Measurements from ENCODE around the gene TFEB.

The TFEB gene

DNA sequence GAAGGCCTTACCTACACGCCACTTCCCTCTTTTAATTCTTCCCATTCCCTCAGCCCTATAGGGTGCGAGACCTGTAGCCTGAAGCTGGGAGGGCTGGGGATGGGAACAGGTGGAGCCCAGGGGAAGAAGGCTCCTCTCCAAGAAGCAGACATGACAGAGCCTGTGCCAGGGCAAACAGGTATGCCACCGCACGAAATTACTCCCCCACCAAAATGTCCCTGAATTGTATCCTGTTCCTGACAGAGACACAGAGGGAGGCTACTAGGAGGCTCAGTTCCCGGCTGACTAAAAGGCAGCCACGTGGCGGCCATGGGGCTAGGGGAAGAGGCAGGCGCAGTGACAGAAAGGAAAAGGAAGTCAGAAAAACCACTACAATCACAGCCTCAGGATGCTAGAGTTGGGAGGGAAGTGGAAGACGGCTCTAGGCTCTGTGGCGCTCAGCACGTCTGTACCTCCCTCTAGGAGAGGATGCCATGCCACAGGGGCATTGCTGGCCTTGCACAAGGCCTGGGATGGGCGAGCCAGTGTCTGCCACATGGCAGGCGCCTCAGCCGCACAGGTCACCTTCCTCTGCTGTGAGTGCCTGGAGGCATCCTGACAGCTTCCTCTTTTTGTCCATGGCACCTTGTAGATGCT lies 27.7 kb downstream of the TFEB start:
- peak in 1 of 2 donors; percentile 19 for DNase-seq (ENCODE audit: low read depth in 1 of 2, low spot score in 1 of 2)

DNA sequence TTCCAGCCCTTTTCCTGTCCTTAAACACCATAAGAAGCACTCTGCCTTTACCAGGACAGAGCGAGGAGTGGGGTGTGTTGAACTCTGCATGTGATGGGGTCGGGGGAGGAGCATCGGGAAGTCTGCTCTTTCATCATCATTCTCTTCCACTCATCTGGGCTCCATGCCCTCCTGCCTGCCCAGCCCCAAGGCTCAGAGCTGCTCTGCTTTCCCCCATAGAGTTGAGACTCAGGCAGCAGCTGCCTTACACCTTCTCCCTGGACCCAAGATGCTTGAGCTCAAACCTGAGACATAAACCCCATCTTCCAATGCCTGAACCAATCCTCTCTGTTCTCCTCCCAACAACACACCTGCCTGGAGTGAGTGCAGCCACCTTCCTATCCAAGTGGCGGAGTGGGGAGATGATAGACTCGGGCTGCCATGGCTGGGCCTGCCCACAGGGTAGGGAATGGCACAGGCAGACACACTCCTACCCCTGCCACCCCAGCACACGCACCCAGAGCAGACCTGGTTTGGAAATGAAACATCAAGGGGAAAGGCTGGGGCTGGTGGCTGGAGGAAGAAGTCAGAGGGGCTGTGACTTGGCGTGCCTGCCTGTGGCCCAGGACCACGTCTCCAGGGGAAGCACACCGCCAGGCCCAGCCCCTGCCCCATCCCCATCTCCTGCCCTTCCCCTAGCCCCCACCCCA lies 28.4 kb downstream of the TFEB start:
- DNase-seq (ENCODE audit: low read depth in 1 of 2, low spot score in 1 of 2) = peak in 1 of 2 donors; percentile 12

- DNase-seq (ENCODE audit: low read depth in 1 of 2, low spot score in 1 of 2) = peak; percentile 35 to 68
These were observed 29.2 kb downstream of the TFEB start for GRCh38 chr6:41705996-41706835.

DNA sequence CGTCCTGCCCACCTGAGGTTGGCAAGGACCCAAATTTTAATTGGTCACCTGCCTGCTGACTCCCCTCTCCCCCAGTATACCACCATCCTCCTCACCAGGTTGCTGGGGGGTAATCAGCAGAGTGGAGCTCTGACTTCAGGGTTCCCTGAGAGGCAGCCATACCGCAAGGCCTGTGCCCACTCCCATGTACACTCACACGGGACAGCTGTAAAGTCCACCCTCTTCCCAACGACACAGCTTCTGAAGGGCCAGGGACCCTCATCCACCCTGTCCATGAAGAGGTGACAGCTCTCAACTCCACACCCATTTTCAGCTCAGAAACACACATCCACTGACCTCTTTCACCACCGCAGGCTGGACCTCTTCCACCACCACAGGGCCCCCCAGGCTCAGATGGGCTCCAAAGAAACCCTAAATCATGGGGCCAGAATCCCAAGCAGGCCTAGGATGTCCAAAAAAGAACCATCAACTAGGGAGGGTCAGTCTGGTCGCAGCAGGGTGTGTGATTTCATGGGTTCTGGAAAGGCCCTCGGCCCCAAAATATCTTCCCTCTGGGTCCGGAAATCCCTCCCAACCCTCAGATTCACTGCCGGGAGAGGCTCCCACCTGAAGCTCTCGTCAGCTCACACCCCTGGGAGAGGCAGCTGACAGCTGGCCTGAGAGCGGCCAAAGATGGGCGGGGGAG lies 30.0 kb downstream of the TFEB start:
- no peak for DNase-seq (ENCODE audit: low read depth in 1 of 2, low spot score in 1 of 2)

DNA sequence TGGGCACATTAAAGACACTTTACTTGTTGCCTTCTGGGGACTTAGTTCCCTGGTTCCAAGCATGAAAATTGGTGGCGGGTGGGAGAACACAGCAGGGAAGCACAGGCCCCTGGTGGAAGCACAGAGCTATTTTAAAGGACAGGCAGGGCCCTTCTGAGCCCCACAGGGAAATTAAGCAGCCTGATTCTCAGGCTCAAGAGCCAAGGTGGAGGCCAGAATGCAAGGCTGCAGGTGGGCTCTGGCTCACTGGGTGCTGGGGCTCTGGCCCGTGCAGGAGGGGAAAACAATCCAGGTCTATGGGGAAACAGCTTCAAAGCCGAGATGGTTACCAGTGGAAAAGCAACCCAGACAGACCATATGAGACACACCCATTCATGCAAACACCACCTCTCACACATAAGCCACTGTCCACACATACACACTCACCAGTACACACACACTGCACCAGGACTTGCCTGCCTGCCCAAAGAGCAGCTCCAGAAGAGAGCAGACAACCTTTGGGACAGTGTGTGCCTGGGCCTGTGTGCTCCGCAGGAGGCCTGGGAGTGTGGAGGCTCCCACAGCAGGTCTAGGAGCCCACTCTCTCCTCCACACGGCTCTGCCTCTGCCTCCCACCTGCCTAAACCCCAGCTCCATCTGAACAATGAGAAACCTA lies 30.6 kb downstream of the TFEB start:
- DNase-seq (ENCODE audit: low read depth in 1 of 2, low spot score in 1 of 2) = no peak

- no peak for DNase-seq (ENCODE audit: low read depth in 1 of 2, low spot score in 1 of 2)
These were observed 31.4 kb downstream of the TFEB start for GRCh38 chr6:41704028-41704427.

DNA sequence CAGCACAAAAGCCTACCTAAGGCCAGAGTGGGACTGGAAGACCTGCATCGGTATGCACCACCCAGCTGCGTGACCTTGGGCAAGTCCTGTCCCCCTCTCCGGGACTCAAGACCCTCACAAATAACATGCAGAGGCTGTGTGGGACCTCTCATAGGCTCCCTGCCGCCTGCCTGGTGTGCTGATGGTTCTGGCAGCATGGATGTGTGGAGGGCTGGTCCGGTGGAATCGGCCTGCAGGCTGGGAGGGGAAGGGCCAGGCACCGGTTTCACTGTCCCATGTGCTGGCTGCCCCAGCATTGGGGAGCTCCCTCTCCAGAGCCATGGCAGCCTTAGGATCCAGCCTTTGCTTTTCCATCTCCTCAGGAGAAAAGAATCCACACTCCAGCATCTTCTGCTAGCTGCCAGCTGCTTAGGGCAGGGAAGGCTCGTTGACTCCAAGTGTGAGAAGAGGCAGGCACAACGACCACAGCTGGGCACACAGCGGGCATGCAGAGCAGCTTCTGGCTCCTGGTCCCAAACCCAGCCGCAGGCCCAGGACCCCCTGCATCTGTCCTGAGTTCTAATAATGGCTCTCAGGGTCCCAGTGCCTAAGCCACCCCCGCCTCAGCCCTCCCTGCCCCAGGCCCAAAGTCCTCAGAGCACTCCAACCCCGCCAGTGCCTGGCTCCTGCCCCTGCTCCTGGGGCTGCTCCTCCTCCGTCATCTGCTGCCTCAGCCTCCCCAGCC lies 32.5 kb downstream of the TFEB start:
- DNase-seq (ENCODE audit: low read depth in 1 of 2, low spot score in 1 of 2) = no peak

DNA sequence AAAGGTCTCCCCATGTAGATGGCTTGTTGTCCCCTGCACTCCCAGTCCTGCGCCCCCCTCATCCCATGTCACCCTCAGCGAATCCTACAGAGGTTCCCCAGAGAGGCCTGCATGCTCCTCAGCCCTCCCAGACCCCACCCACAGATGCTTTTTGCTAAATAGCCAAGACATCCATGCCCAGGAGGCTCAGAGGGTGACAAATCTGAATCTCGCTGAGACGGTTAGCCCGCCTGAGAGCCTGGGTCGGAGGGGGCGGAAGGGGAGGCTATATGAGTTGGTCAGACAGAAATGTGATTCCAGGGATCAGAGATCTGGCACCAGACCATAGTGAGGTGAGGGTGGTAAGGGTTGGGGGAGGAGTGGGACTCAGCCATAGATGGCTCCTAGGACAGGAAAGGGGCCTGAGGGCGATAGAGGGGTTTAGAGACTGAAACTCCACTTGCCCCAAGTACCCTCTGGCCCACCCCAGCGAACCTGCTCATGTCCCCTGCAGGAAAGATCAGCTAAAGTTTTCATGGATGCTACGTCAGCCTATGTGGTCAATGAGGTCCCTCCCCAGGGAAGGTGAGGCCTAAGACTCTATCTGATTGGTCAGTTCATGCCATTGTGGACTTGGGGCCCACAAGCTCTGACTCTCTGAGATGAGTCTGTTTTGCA lies 33.2 kb downstream of the TFEB start:
- no peak for DNase-seq (ENCODE audit: low read depth in 1 of 2, low spot score in 1 of 2)

DNA sequence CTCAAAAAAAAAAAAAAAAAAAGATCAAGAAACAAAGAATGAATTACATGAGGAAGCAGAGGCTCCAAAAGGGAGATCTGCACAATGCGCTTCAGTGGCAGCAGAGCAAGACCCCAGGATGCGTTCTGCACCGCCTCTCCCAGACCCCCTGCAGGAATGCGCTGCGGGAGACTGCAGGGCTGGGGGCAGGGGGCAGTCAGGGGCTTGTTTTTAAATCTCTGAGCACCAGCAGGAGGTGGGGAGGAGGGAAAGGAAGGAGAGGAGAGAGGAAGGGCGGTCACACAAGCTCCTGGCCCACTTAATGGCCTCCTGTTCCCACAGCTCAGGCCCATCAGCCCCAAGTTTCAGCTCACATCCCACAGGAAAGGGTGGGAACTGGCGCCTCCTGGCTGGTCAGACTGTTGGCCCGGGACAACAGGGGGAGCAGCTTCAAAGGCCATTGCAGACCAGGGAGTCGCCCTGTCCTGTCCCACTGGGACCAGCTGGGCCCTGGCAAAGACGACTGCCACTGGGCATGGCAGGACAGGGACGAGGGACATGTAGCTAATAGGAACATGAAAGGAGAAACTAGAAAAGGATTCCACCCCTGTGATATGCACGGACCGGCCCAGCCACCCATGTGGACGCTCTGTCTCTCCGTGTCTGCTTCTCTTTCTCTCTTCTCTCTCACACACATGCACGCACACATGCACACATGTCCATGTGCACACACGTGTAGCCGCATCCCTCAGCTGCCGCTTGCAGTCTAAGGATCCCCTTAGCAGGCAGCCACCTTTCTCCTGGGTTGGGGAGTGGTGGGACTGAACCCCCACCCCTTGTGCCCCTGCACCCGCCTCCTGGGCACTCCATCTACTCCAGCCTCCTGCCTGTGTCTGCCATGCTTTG lies 34.7 kb downstream of the TFEB start:
- DNase-seq (ENCODE audit: low read depth in 1 of 2, low spot score in 1 of 2) = no peak

DNA sequence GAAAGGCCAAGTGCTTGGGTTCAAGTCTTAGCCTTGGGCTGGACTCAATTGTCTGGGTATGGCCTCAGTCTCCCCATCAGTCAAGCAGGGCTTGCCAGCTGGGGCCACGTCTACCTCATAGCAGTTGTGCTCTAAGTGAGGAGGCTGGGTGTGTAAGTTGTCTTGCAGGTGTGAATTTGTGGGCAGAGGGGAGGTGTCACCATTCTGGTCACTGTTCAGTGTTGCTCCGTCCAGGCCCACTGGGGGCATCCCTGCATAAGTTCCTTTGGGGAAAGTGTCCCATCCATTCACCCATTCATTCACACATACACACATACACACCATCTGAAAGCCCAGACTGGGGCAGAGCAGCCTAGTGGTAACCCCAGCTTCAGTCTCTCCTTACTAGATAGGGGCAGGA lies 36.3 kb downstream of the TFEB start:
- DNase-seq (ENCODE audit: low read depth in 1 of 2, low spot score in 1 of 2) = no peak

DNA sequence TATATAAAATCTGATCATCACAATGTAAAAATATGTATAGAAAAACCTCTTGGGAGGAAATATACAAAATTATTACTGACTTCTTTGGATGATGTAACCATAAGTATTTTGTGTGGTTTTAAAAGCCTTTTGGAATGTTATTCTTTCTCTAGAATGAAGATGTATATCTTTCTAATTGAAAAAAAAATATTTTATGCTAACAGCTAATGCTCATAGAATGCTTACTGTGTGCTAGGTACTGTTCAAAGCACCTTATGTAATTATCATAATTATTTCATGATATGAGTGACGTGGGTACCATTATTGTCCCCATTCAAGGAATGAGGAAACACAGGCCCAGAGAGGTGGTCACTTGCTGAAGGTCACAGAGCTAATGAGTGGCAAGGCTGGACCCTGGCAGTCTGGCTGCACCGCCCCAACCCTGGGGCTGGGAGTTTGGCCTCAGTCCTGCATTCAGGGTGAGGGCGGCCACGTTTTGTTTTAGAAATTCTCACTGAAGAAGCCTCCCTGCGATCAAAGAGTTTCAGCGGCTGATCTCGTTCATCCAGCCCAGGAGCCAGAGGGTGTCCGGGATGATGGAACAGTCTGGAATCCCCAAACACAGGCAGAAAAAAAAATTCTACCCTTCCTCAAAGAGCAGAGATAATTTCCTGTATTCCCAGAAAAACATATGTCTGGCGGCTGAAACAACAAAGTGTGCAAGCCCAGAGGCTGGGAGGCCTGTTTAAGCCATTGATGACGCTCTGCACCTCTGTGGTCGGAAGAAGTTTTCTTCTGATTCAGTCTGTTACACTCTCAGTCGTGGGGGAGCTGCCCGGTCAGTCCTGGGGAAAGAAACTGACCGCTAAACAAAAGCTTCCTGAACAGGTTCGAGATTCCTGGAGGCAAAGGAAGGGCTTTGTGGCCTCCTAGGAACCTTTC lies 37.3 kb downstream of the TFEB start:
- no peak for DNase-seq (ENCODE audit: low read depth in 1 of 2, low spot score in 1 of 2)

DNA sequence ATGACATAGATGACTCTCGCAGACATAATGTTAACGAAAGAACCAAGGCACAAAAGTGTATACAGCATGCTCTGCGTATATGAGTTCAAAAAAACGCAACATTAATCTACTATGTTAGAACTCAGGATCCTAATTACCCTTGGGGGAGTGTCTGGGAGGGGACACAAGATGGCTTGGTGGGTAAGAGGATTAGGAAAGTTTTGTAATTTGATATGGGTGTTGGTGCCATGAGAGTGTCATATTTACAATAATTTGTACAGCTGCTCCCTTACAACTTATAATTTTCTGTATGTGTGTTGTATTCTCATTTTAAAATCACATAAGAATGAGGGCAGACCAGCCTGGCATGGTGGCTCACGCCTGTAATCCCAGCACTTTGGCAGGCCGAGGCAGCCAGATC lies 38.6 kb downstream of the TFEB start:
- no peak for DNase-seq (ENCODE audit: low read depth in 1 of 2, low spot score in 1 of 2)

- DNase-seq (ENCODE audit: low read depth in 1 of 2, low spot score in 1 of 2) = no peak
These were observed 39.6 kb downstream of the TFEB start for GRCh38 chr6:41695825-41696224.

- no peak for DNase-seq (ENCODE audit: low read depth in 1 of 2, low spot score in 1 of 2)
These were observed 40.4 kb downstream of the TFEB start for GRCh38 chr6:41694815-41695526.

DNA sequence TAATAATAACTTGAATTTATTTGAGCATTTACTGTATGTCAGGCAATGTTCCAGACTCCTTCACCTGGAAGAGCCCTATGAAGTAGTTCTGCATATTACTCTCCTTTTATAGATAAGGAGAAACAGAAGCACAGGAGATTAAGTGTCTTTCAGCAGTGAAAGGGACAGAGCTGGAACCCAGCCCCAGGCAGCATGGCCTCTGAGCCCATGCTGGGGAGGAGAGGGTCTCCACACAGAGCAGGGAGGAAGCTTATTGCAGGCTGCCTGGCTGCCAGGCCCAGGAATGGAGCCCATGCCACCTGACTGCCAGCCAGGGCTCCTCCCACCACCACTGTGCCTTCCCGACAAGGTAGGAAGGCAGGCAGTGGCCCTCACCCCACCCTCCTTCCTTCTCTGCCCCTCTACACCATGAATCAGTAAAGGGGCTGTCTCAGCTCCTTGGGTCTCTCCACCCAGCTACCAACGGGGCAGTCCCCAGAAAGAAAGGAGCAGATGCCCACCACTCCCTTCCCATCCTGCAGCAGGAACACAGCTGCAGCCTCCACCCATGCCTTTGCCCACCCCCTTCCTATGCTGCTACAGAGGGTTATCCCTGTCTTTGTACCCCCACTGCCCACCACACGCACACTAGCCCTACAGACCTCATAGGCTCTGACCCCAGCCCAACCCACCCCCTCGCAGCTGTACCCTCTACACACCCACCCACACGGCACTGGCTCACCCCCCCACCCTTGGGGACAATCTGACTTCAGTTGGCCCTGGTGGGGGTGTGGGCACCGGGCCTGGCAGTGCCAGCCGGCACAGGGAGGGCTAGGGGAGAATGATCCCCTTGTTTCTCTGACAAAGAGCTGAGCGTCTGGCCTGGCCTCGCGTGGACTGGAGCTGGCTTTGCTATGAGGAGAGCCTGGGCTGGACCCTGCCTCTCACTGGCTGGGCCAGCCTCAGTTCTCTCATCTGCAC lies 41.8 kb downstream of the TFEB start:
- no peak for DNase-seq (ENCODE audit: low read depth in 1 of 2, low spot score in 1 of 2)

DNA sequence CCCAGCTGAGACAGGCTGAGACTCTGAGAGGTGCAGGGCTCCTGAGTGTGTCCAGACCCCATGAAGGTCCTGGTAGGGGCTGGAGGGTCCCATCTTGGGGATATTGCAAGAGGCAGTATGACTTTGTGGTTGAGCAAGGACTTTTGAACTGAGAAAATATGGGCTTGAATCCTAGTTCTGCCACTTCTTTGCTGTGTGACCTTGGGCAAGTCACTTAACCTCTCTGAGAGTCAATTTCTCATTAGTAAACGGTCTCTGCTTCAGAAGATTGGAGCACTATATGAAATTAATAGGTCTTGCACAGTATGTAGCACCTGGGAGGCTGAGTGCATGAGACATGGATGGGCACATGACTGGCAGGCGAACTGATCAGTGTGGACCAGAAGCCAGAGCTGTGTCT lies 42.7 kb downstream of the TFEB start:
- DNase-seq (ENCODE audit: low read depth in 1 of 2, low spot score in 1 of 2) = no peak
